GM19025 (cell line): ENCODE measurements around the gene PLEKHJ1.

Source experiments
- ATAC-seq: cut with Tn5 transposase; IDR thresholded peaks from one replicate; pipeline ENCODE4 v1.9.1; 2021; ENCODE audit warnings: mild to moderate bottlenecking, low read depth, moderate library complexity; ENCODE audit not compliant: unreplicated experiment

Gene PLEKHJ1

GRCh38 chr19:2251106-2252054 is 15.3 kb upstream of the PLEKHJ1 start:
- no peak for ATAC-seq

- no peak for ATAC-seq
Measured at GRCh38 chr19:2250766-2251105, 14.6 kb upstream of the PLEKHJ1 start.

GRCh38 chr19:2249880-2250765 is 14.0 kb upstream of the PLEKHJ1 start:
- ATAC-seq: no peak

DNA sequence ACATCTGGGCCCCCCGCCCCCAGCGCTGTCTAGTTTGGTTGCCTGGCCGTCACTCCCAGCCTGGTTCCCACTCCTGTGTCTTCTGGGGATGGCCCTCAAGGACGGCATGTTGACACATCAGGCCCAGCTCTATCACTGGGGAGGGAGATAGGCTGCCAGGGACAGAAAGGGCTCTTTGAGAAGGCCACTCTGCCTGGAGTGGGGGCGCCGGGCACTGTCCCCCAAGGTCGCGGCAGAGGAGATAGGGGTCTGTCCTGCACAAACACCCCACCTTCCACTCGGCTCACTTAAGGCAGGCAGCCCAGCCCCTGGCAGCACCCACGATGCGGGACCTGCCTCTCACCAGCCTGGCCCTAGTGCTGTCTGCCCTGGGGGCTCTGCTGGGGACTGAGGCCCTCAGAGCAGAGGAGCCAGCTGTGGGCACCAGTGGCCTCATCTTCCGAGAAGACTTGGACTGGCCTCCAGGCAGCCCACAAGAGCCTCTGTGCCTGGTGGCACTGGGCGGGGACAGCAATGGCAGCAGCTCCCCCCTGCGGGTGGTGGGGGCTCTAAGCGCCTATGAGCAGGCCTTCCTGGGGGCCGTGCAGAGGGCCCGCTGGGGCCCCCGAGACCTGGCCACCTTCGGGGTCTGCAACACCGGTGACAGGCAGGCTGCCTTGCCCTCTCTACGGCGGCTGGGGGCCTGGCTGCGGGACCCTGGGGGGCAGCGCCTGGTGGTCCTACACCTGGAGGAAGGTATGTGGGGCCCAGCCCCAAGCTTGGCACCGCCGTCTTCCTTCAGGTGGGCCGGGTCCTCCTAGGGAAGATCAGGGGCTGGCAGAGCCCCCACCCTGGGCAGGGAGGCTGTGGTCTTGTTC is 13.1 kb upstream of the PLEKHJ1 start, which contains the start of gene AMH:
TSS of gene AMH (plus strand) at position 314 of the 857 bp plus-strand sequence. CDS start at position 324, 10 bp downstream.
- no peak for ATAC-seq

DNA sequence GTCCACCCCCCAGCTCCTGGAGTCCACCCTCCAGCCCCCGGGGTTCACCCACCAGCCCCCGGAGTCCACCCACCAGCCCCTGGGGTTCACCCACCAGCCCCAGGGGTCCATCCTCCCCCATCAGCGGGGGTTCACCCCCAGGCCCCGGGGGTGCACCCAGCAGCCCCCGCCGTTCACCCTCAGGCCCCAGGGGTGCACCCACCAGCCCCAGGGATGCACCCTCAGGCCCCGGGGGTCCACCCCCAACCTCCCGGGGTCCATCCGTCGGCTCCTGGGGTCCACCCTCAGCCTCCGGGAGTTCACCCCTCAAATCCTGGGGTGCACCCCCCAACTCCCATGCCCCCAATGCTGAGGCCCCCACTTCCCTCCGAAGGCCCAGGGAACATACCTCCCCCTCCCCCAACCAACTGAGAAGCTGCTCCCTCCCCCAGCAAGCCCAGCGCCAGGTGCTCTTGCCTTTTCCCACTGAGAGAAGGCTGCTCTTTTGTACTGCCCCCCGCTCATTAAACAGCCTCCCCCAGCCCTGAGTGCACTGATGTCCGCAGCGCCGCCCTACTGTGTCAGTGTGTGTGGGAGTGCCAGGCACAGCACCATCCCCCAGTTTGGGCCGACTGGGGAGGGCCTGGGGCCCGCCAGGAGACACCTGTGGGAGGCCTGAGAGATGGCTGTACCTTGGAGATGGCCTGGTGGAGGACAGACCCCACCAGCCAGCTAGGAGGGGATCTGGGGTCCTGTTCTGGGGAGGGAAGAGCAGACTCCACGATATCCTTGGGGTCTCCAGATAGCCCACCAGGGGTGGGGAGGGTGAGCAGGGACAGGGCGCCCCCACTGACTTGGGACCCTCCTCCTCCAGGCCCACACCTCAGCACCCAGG is 12.2 kb upstream of the PLEKHJ1 start:
- ATAC-seq: no peak

- ATAC-seq: no peak
Measured at GRCh38 chr19:2247433-2248101, 11.4 kb upstream of the PLEKHJ1 start.

DNA sequence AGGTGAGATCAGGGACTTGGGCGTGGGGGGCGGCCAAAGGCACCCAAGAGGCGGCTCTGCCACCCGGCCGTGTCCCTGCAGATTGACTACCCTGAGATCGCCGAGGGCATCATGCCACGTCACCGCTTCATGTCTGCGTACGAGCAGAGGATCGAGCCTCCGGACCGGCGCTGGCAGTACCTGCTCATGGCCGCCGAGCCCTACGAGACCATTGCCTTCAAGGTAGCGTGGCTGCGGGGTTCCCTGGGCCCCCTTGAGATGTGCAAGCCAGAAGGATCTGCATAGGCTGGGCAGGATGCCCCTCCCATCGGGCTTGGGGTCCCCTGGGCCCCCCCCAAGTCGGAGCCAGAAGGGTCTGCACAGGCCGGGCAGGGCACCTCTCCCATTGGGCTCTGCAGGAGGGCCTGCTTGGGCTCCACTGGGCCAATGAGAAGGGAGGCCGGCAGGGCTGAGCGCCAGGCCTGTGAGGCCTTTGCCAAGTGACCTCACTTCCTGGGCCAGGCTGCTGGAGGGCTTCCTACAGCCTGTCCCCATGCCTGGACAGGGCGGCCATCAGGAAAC is 10.8 kb upstream of the PLEKHJ1 start:
- no peak for ATAC-seq

DNA sequence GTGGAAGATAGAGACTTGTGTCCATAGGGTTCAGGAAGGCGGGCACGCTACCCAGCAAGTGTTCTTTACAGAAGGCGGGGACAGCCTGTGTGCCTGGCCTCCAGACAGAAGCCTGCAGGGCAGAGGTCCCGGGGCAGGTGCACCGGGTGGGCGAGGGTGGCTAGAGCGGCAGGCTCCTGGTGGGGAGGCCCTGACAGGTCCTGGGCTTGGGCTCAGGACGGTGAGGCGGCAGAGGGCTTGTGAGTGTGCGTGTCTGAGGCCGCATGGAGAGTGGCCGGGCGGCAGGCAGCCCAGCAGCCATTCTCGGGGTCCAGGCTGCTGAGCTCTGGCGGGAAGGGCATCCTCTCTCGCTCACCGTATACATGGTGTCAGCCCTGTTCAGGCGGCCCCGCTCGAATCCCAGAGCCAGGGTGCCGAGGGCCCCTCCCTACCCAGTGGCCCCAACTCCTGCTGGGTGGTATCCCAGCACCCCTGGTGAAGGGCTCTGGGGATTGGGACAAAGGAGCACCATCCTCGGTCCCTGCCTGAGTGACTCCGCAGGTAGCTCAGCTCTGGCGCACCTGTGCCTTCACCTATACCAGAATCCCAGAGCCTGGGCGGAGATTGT is 10.0 kb upstream of the PLEKHJ1 start:
- no peak for ATAC-seq

GRCh38 chr19:2245273-2245672 is 9.1 kb upstream of the PLEKHJ1 start:
- no peak for ATAC-seq

GRCh38 chr19:2244486-2244885 is 8.4 kb upstream of the PLEKHJ1 start:
- ATAC-seq: no peak

DNA sequence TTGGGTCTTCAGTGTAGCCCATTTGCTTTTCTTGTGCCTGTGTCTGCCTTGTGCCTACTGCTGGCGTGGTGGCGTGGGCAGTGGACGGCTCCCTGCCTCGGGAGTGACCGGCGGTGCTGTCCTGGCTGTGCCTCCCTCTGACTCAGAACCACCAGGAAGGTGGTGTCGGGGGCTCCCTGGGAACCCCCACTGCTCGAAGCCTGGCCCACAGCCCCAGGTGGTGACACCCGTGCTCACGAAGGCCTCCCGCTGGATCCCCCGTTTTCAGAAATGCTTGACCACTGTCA is 7.9 kb upstream of the PLEKHJ1 start:
- no peak for ATAC-seq

GRCh38 chr19:2243274-2244124 is 7.4 kb upstream of the PLEKHJ1 start:
- ATAC-seq: no peak

GRCh38 chr19:2242816-2243215 is 6.7 kb upstream of the PLEKHJ1 start:
- no peak for ATAC-seq

DNA sequence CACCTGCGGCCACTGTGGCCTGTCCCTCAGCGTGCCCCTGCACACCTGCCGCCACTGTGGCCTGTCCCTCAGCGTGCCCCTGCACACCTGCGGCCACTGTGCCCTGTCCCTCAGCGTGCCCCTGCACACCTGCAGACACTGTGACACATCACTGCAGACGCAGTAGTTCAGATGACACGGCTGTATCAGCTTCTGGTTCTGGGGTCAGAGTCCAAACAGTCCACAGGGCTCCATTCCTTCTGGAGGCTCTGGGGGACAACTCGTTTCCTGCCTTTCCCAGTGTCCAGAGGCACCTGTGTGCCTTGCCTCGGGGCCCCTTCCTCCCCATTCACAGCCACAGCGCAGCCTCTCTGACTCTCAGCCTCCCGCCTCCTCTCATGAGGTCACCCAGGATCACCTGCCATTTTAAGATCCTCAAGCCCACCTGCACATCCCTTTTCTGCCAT is 6.0 kb upstream of the PLEKHJ1 start:
- no peak for ATAC-seq

GRCh38 chr19:2240881-2241760 is 5.0 kb upstream of the PLEKHJ1 start:
- ATAC-seq: no peak
